Measurements from ENCODE around the gene SIDT2. TPM values are rescaled to one million over a fixed set of nuclear protein-coding genes. Genes with fewer than 3 reads are reported as not detected.

The SIDT2 gene
- polyA plus RNA-seq, 1 donor from 2014 or later: 11.1 TPM

GRCh38 chr11:117183724-117184349 lies 5.3 kb downstream of the SIDT2 start:
- Histone ChIP-seq H2AFZ (ENCODE audit: low read depth, low read length) (no peak overlapping the region), H3K36me3 (ENCODE audit: insufficient read depth, low read length) (no peaks in the 10 kb centered on the region), H3K79me2 (replicated peaks; ENCODE audit: insufficient read depth, low read length) (no peaks in the 10 kb centered on the region), H3K4me3 (ENCODE audit: low read length) (no peak overlapping the region), H3F3A (ENCODE audit: insufficient read depth, low read length, poor library complexity, severe bottlenecking) (no peaks in the 10 kb centered on the region), H3K4me2 (ENCODE audit: low read length) (no peak overlapping the region), H3K9me3 (ENCODE audit: low read length) (no peaks in the 10 kb centered on the region), H3K27me3 (ENCODE audit: insufficient read depth, low read depth, low read length) (no peaks in the 10 kb centered on the region), H3K27ac (ENCODE audit: low read length) (no peak overlapping the region), H4K20me1 (ENCODE audit: insufficient read depth) (no peaks in the 10 kb centered on the region), H3K9me2 (ENCODE audit: insufficient read depth, low read length) (no peaks in the 10 kb centered on the region), H3K9ac (ENCODE audit: low read length) (no peak overlapping the region)
- TF ChIP-seq EP300 (conservative IDR thresholded peaks at IDR 0.05; ENCODE audit: poor library complexity, severe bottlenecking) (no peak), MXI1 (conservative IDR thresholded peaks at IDR 0.05; ENCODE audit: poor library complexity, severe bottlenecking) (no peak), EZH2 (IDR thresholded peaks at IDR 0.05; ENCODE audit: borderline replicate concordance, insufficient read depth, low read length, poor library complexity, severe bottlenecking) (no peak), RAD21 (conservative IDR thresholded peaks at IDR 0.05) (no peak), TAF1 (IDR thresholded peaks at IDR 0.05; ENCODE audit: low read depth) (no peak), CTCF (IDR thresholded peaks at IDR 0.05; ENCODE audit: poor library complexity, severe bottlenecking) (no peak), POLR2AphosphoS5 (IDR thresholded peaks at IDR 0.05) (no peak), SMC3 (conservative IDR thresholded peaks at IDR 0.05; ENCODE audit: poor library complexity) (no peak)
- TF ChIP-seq, protein P1, sequence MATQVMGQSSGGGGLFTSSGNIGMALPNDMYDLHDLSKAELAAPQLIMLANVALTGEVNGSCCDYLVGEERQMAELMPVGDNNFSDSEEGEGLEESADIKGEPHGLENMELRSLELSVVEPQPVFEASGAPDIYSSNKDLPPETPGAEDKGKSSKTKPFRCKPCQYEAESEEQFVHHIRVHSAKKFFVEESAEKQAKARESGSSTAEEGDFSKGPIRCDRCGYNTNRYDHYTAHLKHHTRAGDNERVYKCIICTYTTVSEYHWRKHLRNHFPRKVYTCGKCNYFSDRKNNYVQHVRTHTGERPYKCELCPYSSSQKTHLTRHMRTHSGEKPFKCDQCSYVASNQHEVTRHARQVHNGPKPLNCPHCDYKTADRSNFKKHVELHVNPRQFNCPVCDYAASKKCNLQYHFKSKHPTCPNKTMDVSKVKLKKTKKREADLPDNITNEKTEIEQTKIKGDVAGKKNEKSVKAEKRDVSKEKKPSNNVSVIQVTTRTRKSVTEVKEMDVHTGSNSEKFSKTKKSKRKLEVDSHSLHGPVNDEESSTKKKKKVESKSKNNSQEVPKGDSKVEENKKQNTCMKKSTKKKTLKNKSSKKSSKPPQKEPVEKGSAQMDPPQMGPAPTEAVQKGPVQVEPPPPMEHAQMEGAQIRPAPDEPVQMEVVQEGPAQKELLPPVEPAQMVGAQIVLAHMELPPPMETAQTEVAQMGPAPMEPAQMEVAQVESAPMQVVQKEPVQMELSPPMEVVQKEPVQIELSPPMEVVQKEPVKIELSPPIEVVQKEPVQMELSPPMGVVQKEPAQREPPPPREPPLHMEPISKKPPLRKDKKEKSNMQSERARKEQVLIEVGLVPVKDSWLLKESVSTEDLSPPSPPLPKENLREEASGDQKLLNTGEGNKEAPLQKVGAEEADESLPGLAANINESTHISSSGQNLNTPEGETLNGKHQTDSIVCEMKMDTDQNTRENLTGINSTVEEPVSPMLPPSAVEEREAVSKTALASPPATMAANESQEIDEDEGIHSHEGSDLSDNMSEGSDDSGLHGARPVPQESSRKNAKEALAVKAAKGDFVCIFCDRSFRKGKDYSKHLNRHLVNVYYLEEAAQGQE (IDR thresholded peaks at IDR 0.05; ENCODE audit: borderline replicate concordance): no peak

GRCh38 chr11:117185736-117186430 lies 7.3 kb downstream of the SIDT2 start:
- TF ChIP-seq EZH2 (IDR thresholded peaks at IDR 0.05; ENCODE audit: borderline replicate concordance, insufficient read depth, low read length, poor library complexity, severe bottlenecking): no peak
- no peak for TF ChIP-seq POLR2AphosphoS5 (IDR thresholded peaks at IDR 0.05)
- TF ChIP-seq SMC3 (conservative IDR thresholded peaks at IDR 0.05; ENCODE audit: poor library complexity): no peak
- TF ChIP-seq TAF1 (IDR thresholded peaks at IDR 0.05; ENCODE audit: low read depth): no peak
- no peak overlapping the region for H3K4me3 ChIP-seq (ENCODE audit: low read length)

More at GRCh38 chr11:117185736-117186430, 7.3 kb downstream of the SIDT2 start:
- Histone ChIP-seq H3K36me3 (ENCODE audit: insufficient read depth, low read length) (no peaks in the 10 kb centered on the region), H3K9ac (ENCODE audit: low read length) (no peak overlapping the region), H3K79me2 (replicated peaks; ENCODE audit: insufficient read depth, low read length) (no peaks in the 10 kb centered on the region), H3K4me2 (ENCODE audit: low read length) (no peak overlapping the region), H3K27ac (ENCODE audit: low read length) (no peak overlapping the region), H3F3A (ENCODE audit: insufficient read depth, low read length, poor library complexity, severe bottlenecking) (no peaks in the 10 kb centered on the region), H3K9me3 (ENCODE audit: low read length) (no peaks in the 10 kb centered on the region), H4K20me1 (ENCODE audit: insufficient read depth) (no peaks in the 10 kb centered on the region), H3K27me3 (ENCODE audit: insufficient read depth, low read depth, low read length) (no peaks in the 10 kb centered on the region), H3K9me2 (ENCODE audit: insufficient read depth, low read length) (no peaks in the 10 kb centered on the region), H2AFZ (ENCODE audit: low read depth, low read length) (no peak overlapping the region)

Data from neural cell (in vitro differentiated cells).